ENCODE data around the gene NCBP2L. TPM values are rescaled to one million over a fixed set of nuclear protein-coding genes. Genes with fewer than 3 reads are reported as not detected.

The NCBP2L gene
- total RNA-seq, 3 donors from 2014 or later (not counting 1 experiment from before 2014, with no cell fraction given) = 0.18 TPM; not detected in 2

DNA sequence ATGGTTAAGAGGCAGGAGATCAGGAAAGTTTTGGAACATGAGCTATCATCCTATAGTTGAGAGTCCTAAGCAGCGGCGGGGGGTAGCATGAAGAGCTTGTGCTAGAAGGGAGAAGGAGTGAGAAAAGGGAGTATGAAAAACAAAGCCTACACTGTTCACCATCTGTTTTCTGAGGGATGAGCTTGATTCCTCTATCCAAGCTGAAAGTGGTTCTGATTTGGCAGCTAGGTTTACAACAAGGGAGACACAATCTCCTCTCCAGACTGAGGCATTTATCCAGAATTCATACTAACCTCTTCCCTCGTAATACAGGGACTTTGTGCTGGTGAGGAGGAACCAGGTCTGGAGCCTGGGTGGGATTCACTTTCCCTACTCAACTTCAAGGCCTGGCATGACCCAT, 25.5 kb upstream of the NCBP2L start:
- ATAC-seq (no peak), DNase-seq (no peak)
- no peaks in the 10 kb centered on the region for H3K36me3 Mint-ChIP-seq
- intact Hi-C loops (cut with micrococcal nuclease) = no loop called here
- H3K4me1 ChIP-seq (ENCODE audit: control insufficient read depth, insufficient read depth, low read length) = no peaks in the 10 kb centered on the region
- H3K4me3 Mint-ChIP-seq = no peak overlapping the region
- TF ChIP-seq, protein P1, sequence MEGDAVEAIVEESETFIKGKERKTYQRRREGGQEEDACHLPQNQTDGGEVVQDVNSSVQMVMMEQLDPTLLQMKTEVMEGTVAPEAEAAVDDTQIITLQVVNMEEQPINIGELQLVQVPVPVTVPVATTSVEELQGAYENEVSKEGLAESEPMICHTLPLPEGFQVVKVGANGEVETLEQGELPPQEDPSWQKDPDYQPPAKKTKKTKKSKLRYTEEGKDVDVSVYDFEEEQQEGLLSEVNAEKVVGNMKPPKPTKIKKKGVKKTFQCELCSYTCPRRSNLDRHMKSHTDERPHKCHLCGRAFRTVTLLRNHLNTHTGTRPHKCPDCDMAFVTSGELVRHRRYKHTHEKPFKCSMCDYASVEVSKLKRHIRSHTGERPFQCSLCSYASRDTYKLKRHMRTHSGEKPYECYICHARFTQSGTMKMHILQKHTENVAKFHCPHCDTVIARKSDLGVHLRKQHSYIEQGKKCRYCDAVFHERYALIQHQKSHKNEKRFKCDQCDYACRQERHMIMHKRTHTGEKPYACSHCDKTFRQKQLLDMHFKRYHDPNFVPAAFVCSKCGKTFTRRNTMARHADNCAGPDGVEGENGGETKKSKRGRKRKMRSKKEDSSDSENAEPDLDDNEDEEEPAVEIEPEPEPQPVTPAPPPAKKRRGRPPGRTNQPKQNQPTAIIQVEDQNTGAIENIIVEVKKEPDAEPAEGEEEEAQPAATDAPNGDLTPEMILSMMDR (IDR thresholded peaks at IDR 0.05) = no peak
- no peaks in the 10 kb centered on the region for H3K9me3 ChIP-seq (ENCODE audit: control insufficient read depth, insufficient read depth, low read length)
- no peak overlapping the region for H3K27ac Mint-ChIP-seq
- 100% methylated on average over 2 of the region's 3 CpGs for WGBS (ENCODE audit: insufficient coverage)
- H3K4me3 ChIP-seq (ENCODE audit: low read length) = no peak overlapping the region
- H3K27me3 Mint-ChIP-seq (ENCODE audit: low read depth in 2 of 2) = no peaks in the 10 kb centered on the region
- no peak overlapping the region for H3K27ac ChIP-seq (ENCODE audit: low read length)
- no peaks in the 10 kb centered on the region for H3K36me3 ChIP-seq (ENCODE audit: control insufficient read depth, insufficient read depth, low read length)
- H3K4me1 Mint-ChIP-seq = no peaks in the 10 kb centered on the region
- no peaks in the 10 kb centered on the region for H3K9me3 Mint-ChIP-seq
- no peaks in the 10 kb centered on the region for H3K27me3 ChIP-seq (ENCODE audit: control insufficient read depth, insufficient read depth, low read length)

DNA sequence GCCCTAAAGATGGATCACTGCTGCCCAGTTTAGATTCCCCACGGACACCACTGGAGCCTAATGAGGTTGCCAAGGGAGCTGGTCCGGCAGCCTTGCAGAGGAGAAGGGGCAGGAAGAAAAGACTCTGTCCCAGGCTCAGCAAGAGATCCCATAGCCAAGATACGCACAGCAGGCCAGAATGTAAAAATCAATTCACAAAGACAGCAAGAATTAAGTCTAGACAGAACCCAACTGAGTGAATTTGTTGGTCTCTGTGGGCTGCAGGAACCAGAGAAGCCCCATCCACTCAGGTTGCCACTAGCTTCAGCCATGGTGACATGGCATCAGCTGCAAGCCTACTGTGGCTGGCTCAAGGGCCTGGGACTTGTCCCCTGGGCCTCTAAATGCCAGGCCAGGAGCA, 24.8 kb upstream of the NCBP2L start:
- no peaks in the 10 kb centered on the region for H3K27me3 ChIP-seq (ENCODE audit: control insufficient read depth, insufficient read depth, low read length)
- no peak overlapping the region for H3K4me3 Mint-ChIP-seq
- no peaks in the 10 kb centered on the region for H3K27me3 Mint-ChIP-seq (ENCODE audit: low read depth in 2 of 2)
- H3K27ac ChIP-seq (ENCODE audit: low read length) = no peak overlapping the region
- H3K9me3 ChIP-seq (ENCODE audit: control insufficient read depth, insufficient read depth, low read length) = no peaks in the 10 kb centered on the region
- peaks cover 0 to under 1% of the 10 kb centered on the region in 2 donors for H3K4me1 Mint-ChIP-seq
- no peak overlapping the region for H3K27ac Mint-ChIP-seq
- TF ChIP-seq, protein P1 (IDR thresholded peaks at IDR 0.05) = no peak
- no peaks in the 10 kb centered on the region for H3K4me1 ChIP-seq (ENCODE audit: control insufficient read depth, insufficient read depth, low read length)
- intact Hi-C loops (cut with micrococcal nuclease) = no loop called here
- no peak overlapping the region for H3K4me3 ChIP-seq (ENCODE audit: low read length)
- no peaks in the 10 kb centered on the region for H3K36me3 ChIP-seq (ENCODE audit: control insufficient read depth, insufficient read depth, low read length)
- WGBS (ENCODE audit: insufficient coverage) = 92% methylated on average over 3 of the region's 3 CpGs
- H3K9me3 Mint-ChIP-seq = no peaks in the 10 kb centered on the region
- ATAC-seq (no peak), DNase-seq (no peak)
- no peaks in the 10 kb centered on the region for H3K36me3 Mint-ChIP-seq

DNA sequence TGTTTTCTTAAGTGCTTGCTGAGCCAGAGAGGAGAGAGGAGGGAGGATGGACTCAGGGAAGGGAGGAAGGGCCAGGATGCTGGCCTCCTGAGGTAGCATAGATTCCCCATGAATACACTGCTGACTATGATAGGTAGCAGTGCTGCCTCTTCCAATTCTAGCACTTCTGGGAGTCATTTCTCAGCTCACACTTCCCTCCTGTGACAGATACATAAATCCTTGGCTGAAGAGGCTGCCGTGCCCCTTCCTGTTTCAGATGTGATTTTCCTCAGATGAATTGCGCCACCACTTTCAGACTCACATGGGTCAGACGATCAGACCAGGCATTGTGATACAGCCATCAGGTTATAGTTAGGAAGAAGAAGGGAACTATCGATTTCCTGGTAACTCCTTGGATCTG, 24.3 kb upstream of the NCBP2L start:
- 41% methylated on average over 3 of the region's 4 CpGs for WGBS (ENCODE audit: insufficient coverage)
- Mint-ChIP-seq H3K4me1 (peaks cover 0 to 6% of the 10 kb centered on the region in 2 donors), H3K27ac (no peak overlapping the region), H3K4me3 (no peak overlapping the region), H3K27me3 (ENCODE audit: low read depth in 2 of 2) (no peaks in the 10 kb centered on the region), H3K36me3 (no peaks in the 10 kb centered on the region), H3K9me3 (no peaks in the 10 kb centered on the region)
- intact Hi-C loops (cut with micrococcal nuclease) = no loop called here
- Histone ChIP-seq H3K4me1 (ENCODE audit: control insufficient read depth, insufficient read depth, low read length) (no peaks in the 10 kb centered on the region), H3K27ac (ENCODE audit: low read length) (no peak overlapping the region), H3K4me3 (ENCODE audit: low read length) (no peak overlapping the region), H3K9me3 (ENCODE audit: control insufficient read depth, insufficient read depth, low read length) (no peaks in the 10 kb centered on the region), H3K36me3 (ENCODE audit: control insufficient read depth, insufficient read depth, low read length) (no peaks in the 10 kb centered on the region), H3K27me3 (ENCODE audit: control insufficient read depth, insufficient read depth, low read length) (no peaks in the 10 kb centered on the region)
- DNase-seq (no peak), ATAC-seq (no peak)
- TF ChIP-seq, protein P1 (IDR thresholded peaks at IDR 0.05) = no peak

DNA sequence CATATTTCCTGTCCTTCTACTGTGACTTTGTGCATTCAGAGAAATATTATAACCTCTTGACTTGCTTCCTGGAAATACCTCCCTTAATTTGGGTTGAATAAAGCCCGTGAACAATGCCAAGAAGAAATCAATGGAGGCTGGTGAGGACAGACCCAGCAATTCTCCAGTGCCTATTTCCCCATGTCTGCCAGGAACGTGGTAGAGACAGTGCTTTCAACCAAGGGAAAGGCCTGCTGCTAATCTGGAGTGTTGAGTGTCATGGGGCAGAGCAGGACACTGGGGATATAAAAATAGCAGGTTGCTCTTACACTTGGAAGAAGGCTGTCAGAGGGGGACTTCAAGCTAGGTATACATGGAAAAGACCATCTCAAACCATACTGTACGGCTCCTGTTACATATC, 21.8 kb upstream of the NCBP2L start:
- DNase-seq (no peak), ATAC-seq (no peak)
- H3K9me3 ChIP-seq (ENCODE audit: control insufficient read depth, insufficient read depth, low read length) = no peaks in the 10 kb centered on the region
- Mint-ChIP-seq H3K4me1 (peaks cover 0 to 9% of the 10 kb centered on the region in 2 donors), H3K27ac (no peak overlapping the region), H3K4me3 (no peak overlapping the region), H3K9me3 (no peaks in the 10 kb centered on the region), H3K27me3 (ENCODE audit: low read depth in 2 of 2) (peaks cover 0 to 3% of the 10 kb centered on the region in 2 donors), H3K36me3 (no peaks in the 10 kb centered on the region)
- no peak overlapping the region for H3K27ac ChIP-seq (ENCODE audit: low read length)
- no peaks in the 10 kb centered on the region for H3K27me3 ChIP-seq (ENCODE audit: control insufficient read depth, insufficient read depth, low read length)
- TF ChIP-seq, protein P1 (IDR thresholded peaks at IDR 0.05) = no peak
- H3K4me1 ChIP-seq (ENCODE audit: control insufficient read depth, insufficient read depth, low read length) = no peaks in the 10 kb centered on the region
- intact Hi-C loops (cut with micrococcal nuclease) = no loop called here
- no peaks in the 10 kb centered on the region for H3K36me3 ChIP-seq (ENCODE audit: control insufficient read depth, insufficient read depth, low read length)
- no peak overlapping the region for H3K4me3 ChIP-seq (ENCODE audit: low read length)
- 82% methylated on average over 3 of the region's 3 CpGs for WGBS (ENCODE audit: insufficient coverage)
